SH-SY5Y (cell line): ENCODE measurements around the gene F5.

Source experiments
- GATA2 ChIP-seq: IDR thresholded peaks from 2 replicates; pipeline ENCODE4 v1.6.1; 2011; ENCODE audit warnings: mild to moderate bottlenecking, low read depth, low read length
- GATA3 ChIP-seq: IDR thresholded peaks from 2 replicates; pipeline ENCODE4 v1.6.1; 2011; ENCODE audit warnings: low read depth, mild to moderate bottlenecking, low read length, moderate library complexity

DNA sequence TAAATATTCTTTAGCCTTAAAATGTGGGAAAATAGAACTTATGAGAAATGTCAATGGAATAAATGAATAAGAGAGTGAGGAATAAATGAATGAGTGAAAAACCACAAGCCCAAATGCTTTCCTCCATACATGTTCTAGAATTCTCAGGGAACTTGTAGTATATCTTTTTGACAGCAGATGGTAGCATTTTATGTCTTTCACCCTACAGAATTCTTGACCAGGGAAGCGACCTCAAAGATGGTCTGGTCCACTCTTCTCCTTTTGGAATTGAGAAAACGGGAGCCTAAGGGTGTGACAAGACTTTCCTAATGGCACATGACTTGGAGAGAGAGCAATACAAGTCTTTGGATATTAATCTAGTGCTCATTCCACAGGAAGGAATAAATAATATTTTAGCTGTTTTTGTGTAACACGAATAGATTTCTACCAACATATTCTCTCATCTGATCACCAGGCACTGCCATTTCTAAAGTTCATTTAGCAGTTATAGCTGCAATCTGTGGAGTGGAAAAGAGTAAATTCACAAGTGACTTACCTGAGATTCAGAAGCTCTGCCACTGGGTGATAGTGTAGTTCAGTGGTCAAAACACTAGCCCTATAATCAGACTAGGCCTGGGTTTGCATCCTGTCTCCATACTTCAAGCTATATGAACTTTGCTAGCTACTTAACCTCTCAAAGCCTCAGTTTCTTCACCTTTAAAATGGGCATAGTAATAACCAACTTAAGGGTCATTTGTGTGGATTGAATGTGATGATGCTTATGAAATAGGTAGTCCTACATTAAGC lies 15.0 kb upstream of the F5 start:
- TF ChIP-seq GATA2 (no peak), GATA3 (no peak)
